Left colon (tissue), 2 donors: Measurements from ENCODE around the gene SCN2A. TPM values are rescaled to one million over a fixed set of nuclear protein-coding genes. Genes with fewer than 3 reads are reported as not detected.

Experiments
- total RNA-seq, 2 donors: library from RNA; stranded (reverse); fragmentation: NEBNext Ultra II Directional; extraction: Animal tissue kit (Norgen Biotek cat#: 25700); gene quantifications; one replicate each; pipeline ENCODE4 v1.2.1, GENCODE V29; 2021
- donor health status: DM: no; HTN: no; CAD: no.
- donor health status: DM: yes; HTN: yes; CAD: no.

Gene SCN2A
- total RNA-seq, 2 donors from 2014 or later: 0.14 TPM; not detected in 1

Other genes with a start within 250 kb of the SCN2A start
- gene SCN3A, start 35.4 kb upstream of the SCN2A start, total RNA-seq: 1 to 10 TPM in 1 of 2 donors, under 1 TPM in 1; 0.43 to 1.4 TPM
- 1 to 10 TPM; 2.7 to 2.8 TPM for gene CSRNP3, start 230.3 kb downstream of the SCN2A start, total RNA-seq